Right atrium auricular region (tissue), 2 donors: ENCODE results near the gene ATAD5. TPM values are rescaled to one million over a fixed set of nuclear protein-coding genes. Genes with fewer than 3 reads are reported as not detected.
"Not testable (repeated sequence)": the region's sequence is repeated elsewhere in the genome, so short reads cannot be mapped to it uniquely, and the experiment has no call there.

Experiments
- DNase-seq: peaks from one replicate; pipeline ENCODE4 v3.0.0-alpha.2; 2019; ENCODE audit warnings: low spot score
- H3K27ac ChIP-seq, 2 donors: fragments of 200-600 bp; sonication (generic); 1 replicate in 1 of 2; 2 replicates in 1 of 2; pipeline ENCODE4 v1.5.1; 2016 to 2019
- H3K27me3 ChIP-seq, 2 donors: fragments of 200-600 bp; sonication (generic); one replicate each; pipeline versions ENCODE4 v1.5.1 to v1.6.0; 2017 to 2019
- H3K36me3 ChIP-seq: fragments of 200-600 bp; sonication (generic); one replicate; pipeline ENCODE4 v1.5.1; 2016
- H3K4me1 ChIP-seq, 2 donors: fragments of 200-600 bp; sonication (generic); one replicate each; pipeline versions ENCODE4 v1.5.1 to v1.6.0; 2017 to 2019
- H3K4me3 ChIP-seq, 2 donors: fragments of 200-600 bp; sonication (generic); 1 replicate in 1 of 2; 2 replicates in 1 of 2; pipeline ENCODE4 v1.5.1; 2017 to 2019; ENCODE audit warnings: mild to moderate bottlenecking in 1 of 2, moderate library complexity in 1 of 2
- H3K9me3 ChIP-seq, 2 donors: fragments of 200-600 bp; sonication (generic); one replicate each; pipeline ENCODE4 v1.5.1; 2019
- total RNA-seq, 2 donors: library from RNA; depleted of rRNA; stranded (reverse); fragments of >200 nt; gene quantifications; one replicate each; pipeline ENCODE4 v1.1.0, GENCODE V29; 2016
- TF ChIP-seq, protein P1 (sequence below), 2 donors: fragments of 200-600 bp; sonication (generic); IDR thresholded peaks; one replicate each; pipeline ENCODE4 v1.5.1; 2019; ENCODE audit warnings: antibody characterized with exemption in 2 of 2

ATAD5 gene
- total RNA-seq, 2 donors from 2014 or later, result 0.35 to 0.70 TPM

DNA sequence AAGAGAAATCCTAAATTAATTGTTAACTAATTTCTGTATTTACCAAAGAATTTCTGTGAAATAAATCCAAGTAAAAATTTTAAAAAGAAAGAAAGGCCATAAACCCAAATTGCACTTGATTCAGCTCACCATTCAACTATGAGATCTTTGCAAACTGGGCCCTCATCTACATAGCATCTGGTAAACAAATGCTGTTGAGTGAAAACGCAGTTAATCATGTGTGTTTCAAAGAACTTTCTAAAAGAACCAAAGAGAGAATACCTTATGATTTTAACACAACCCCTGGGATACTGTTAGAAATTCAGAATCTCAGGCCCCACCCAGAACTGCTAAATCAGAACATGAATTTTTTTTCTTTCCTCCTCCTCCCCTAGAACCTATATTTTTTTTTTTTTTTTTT is 23.9 kb upstream of the ATAD5 start:
- TF ChIP-seq, protein P1, sequence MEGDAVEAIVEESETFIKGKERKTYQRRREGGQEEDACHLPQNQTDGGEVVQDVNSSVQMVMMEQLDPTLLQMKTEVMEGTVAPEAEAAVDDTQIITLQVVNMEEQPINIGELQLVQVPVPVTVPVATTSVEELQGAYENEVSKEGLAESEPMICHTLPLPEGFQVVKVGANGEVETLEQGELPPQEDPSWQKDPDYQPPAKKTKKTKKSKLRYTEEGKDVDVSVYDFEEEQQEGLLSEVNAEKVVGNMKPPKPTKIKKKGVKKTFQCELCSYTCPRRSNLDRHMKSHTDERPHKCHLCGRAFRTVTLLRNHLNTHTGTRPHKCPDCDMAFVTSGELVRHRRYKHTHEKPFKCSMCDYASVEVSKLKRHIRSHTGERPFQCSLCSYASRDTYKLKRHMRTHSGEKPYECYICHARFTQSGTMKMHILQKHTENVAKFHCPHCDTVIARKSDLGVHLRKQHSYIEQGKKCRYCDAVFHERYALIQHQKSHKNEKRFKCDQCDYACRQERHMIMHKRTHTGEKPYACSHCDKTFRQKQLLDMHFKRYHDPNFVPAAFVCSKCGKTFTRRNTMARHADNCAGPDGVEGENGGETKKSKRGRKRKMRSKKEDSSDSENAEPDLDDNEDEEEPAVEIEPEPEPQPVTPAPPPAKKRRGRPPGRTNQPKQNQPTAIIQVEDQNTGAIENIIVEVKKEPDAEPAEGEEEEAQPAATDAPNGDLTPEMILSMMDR (IDR thresholded peaks at IDR 0.05), result no peak
- peaks cover 12% of the 10 kb centered on the region for H3K36me3 ChIP-seq
- no peak for DNase-seq
- no peak overlapping the region for H3K4me3 ChIP-seq
- H3K27ac ChIP-seq, result no peak overlapping the region
- H3K9me3 ChIP-seq, result no peaks in the 10 kb centered on the region
- H3K4me1 ChIP-seq, result peaks cover 0 to 8% of the 10 kb centered on the region in 2 donors
- H3K27me3 ChIP-seq, result no peaks in the 10 kb centered on the region

DNA sequence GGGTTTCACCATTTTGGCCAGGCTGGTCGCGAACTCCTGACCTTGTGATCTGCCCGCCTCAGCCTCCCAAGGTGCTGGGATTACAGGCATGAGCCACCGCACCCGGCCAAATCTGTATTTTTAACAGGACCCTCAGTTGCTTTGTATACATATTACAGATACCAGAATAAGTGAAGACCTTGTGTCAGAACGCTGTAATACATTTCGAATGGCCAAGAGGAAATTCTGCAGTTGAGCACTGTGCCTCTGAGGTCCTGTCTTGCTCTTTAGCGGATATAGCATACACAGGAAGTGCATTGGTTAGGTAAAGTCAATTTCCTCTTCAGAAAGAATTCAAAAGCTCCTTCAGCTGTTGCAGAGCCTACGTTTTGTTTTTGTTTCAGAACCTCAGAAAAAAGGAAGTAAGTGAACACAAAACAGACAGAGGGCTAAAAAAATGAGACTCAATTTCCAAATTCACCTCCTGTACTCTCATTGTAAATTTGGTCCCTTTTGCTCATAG is 22.9 kb upstream of the ATAD5 start:
- H3K9me3 ChIP-seq, result no peaks in the 10 kb centered on the region
- TF ChIP-seq, protein P1 (IDR thresholded peaks at IDR 0.05), result no peak
- no peak overlapping the region for H3K4me3 ChIP-seq
- H3K4me1 ChIP-seq, result peaks cover 0 to 12% of the 10 kb centered on the region in 2 donors
- peaks cover 5% of the 10 kb centered on the region for H3K36me3 ChIP-seq
- DNase-seq, result no peak
- no peak overlapping the region for H3K27ac ChIP-seq
- no peaks in the 10 kb centered on the region for H3K27me3 ChIP-seq

DNA sequence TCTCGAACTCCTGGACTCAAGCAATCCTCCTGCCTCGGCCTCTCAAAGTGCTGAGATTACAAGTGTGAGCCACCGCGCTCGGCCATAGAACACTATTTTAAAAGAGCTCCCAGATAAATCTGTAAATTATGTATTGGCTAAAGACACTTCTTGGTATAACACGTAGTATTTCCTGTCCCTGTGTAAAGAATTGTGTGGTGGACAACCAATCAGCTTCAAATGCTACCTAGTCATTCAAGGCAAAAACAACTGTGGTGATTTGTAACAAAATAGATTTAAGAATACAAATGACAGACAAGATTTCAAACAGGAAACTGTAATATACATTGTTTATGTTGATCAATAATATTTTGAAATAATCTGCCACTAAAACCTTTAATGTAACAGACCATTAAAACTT is 21.9 kb upstream of the ATAD5 start:
- Histone ChIP-seq H3K27ac (no peak overlapping the region), H3K9me3 (no peaks in the 10 kb centered on the region), H3K27me3 (no peaks in the 10 kb centered on the region), H3K4me1 (peaks cover 0 to 12% of the 10 kb centered on the region in 2 donors), H3K36me3 (no peaks in the 10 kb centered on the region), H3K4me3 (no peak overlapping the region)
- no peak for DNase-seq
- TF ChIP-seq, protein P1 (IDR thresholded peaks at IDR 0.05), result no peak

DNA sequence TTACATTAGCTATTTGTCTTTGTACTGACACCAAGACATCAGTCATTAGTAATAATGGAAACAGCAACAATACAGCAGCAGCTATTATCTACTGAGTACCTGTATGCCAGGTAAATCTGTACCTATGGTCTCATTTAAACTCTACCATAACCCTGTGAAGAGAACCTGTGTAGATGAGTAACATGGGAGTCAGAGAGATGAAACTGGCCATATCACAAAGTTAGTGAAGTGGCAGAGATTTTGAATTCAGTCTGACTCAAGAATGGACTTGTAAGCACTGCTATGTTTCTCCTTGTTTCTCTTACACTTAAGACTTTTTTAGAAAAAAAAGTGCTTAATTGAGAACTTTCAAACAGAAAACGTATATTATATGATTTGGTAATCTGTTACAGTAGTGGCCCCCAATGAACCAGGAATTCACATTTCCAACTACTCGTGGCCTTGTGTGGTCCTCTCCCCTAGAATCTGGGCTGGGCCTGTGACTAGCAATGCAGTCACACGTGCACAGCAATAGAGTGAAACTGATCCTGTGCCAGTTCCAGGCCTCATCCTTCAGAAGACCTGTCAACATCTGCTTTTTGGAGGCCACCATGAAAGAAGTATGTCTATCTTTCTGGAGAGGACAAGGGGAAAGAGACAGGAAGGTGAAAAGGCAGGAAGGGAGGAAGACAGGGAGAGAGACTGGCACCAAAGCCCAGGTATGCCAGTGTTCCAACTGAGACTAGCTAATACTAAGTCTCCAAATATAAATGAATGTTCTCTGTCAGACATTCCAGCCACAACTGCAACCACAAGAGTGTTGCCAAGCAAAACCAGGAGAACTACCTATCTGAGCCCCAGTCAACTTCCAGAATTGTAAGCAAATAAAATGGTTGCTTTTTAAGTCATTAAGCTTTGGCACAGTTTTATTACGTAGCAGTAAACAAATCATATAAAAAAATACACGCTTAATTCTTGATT is 19.3 kb upstream of the ATAD5 start:
- Histone ChIP-seq H3K4me3 (no peak overlapping the region), H3K27ac (no peak overlapping the region)

DNA sequence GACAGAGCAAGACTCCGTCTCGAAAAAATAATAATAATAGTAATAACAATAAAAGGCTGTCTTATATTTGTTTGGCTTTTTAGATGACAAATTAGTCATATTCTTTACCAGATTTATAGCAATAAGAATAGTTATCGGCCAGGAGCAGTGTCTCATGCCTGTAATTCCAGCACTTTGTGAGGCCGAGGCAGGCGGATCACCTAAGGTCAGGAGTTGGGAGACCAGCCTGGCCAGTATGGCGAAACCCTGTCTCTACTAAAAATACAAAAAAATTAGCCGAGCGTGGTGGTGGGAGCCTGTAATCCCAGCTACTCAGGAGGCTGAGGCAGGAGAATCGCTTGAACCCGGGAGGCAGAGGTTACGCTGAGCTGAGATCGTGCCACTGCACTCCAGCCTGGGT is 17.5 kb upstream of the ATAD5 start:
- DNase-seq, H3K4me3 ChIP-seq, H3K27me3 ChIP-seq, H3K9me3 ChIP-seq, H3K36me3 ChIP-seq, H3K27ac ChIP-seq: not testable (repeated sequence)
- H3K4me1 ChIP-seq, result peaks cover 0 to 15% of the 10 kb centered on the region in 2 donors

More for the DNA sequence above, 19.3 kb upstream of the ATAD5 start:
- Histone ChIP-seq H3K36me3 (no peaks in the 10 kb centered on the region), H3K27me3 (no peaks in the 10 kb centered on the region), H3K9me3 (no peaks in the 10 kb centered on the region), H3K4me1 (peaks cover 0 to 12% of the 10 kb centered on the region in 2 donors)
- TF ChIP-seq, protein P1 (IDR thresholded peaks at IDR 0.05), result no peak
- no peak for DNase-seq

DNA sequence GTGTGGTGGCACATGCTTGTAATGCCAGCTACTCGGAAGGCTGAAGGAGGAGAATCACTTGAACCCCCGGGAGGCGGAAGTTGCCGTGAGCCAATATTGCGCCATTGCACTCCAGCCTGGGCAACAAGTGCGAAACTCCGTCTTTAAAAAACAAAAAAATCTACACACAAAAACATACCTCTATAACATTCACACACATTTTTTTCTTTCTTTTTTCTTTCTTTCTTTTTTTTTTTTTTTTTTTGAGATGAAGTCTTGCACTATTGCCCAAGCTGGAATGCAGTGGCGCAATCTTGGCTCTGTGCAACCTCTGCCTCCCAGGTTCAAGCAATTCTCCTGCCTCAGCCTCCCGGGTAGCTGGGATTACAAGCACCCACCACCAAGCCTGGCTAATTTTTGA is 16.9 kb upstream of the ATAD5 start:
- not testable (repeated sequence) for H3K4me3 ChIP-seq, DNase-seq, H3K36me3 ChIP-seq, H3K27me3 ChIP-seq, H3K27ac ChIP-seq, H3K9me3 ChIP-seq
- peaks cover 0 to 18% of the 10 kb centered on the region in 2 donors for H3K4me1 ChIP-seq
